Hepatocyte (in vitro differentiated cells): Measurements from ENCODE around the gene MAP3K4. TPM values are rescaled to one million over a fixed set of nuclear protein-coding genes. Genes with fewer than 3 reads are reported as not detected.

Experiments
- DNase-seq: peaks from one replicate; pipeline ENCODE4 v3.0.0-alpha.2; 2016; ENCODE audit warnings: low spot score
- H2AFZ ChIP-seq: fragments of 200-600 bp; sonication (generic); 2 replicates; pipeline ENCODE4 v1.6.0; 2016; ENCODE audit warnings: antibody characterized with exemption, mild to moderate bottlenecking
- H3K27ac ChIP-seq: fragments of 200-600 bp; sonication (generic); 2 replicates; pipeline ENCODE4 v1.5.1; 2016; ENCODE audit warnings: mild to moderate bottlenecking
- H3K27me3 ChIP-seq: fragments of 200-600 bp; sonication (generic); 2 replicates; pipeline ENCODE4 v1.6.1; 2016
- H3K36me3 ChIP-seq: fragments of 200-600 bp; sonication (generic); replicated peaks from 2 replicates; pipeline ENCODE4 v1.5.1; 2016; ENCODE audit warnings: low read depth; ENCODE audit not compliant: insufficient read depth
- H3K4me1 ChIP-seq: fragments of 200-600 bp; sonication (generic); 2 replicates; pipeline ENCODE4 v1.5.1; 2016; ENCODE audit warnings: mild to moderate bottlenecking, moderate library complexity; ENCODE audit not compliant: insufficient read depth
- H3K4me2 ChIP-seq: fragments of 200-600 bp; sonication (generic); 2 replicates; pipeline ENCODE4 v1.6.0; 2016
- H3K4me3 ChIP-seq: fragments of 200-600 bp; sonication (generic); 2 replicates; pipeline ENCODE4 v1.5.1; 2016; ENCODE audit warnings: mild to moderate bottlenecking
- H3K79me2 ChIP-seq: fragments of 200-600 bp; sonication (generic); 2 replicates; pipeline ENCODE4 v1.6.0; 2017; ENCODE audit warnings: mild to moderate bottlenecking
- H3K9me2 ChIP-seq: fragments of 200-600 bp; sonication (generic); replicated peaks from 2 replicates; pipeline ENCODE4 v1.6.0; 2017; ENCODE audit warnings: mild to moderate bottlenecking; ENCODE audit not compliant: insufficient read depth
- H3K9me3 ChIP-seq: fragments of 200-600 bp; sonication (generic); 2 replicates; pipeline ENCODE4 v1.5.1; 2016; ENCODE audit warnings: low read depth, mild to moderate bottlenecking
- H4K20me1 ChIP-seq: fragments of 200-600 bp; sonication (generic); 2 replicates; pipeline ENCODE4 v1.6.0; 2016; ENCODE audit warnings: mild to moderate bottlenecking; ENCODE audit not compliant: insufficient read depth, poor library complexity, severe bottlenecking
- EZH2 ChIP-seq: fragments of 200-600 bp; sonication (generic); IDR thresholded peaks from 2 replicates; pipeline ENCODE4 v1.6.1; 2016; ENCODE audit warnings: antibody characterized with exemption, mild to moderate bottlenecking, borderline replicate concordance
- EZH2phosphoT487 ChIP-seq: fragments of 200-600 bp; sonication (generic); IDR thresholded peaks from one replicate; pipeline ENCODE4 v1.6.1; 2018; ENCODE audit warnings: antibody characterized with exemption, mild to moderate bottlenecking, low read depth, moderate library complexity; ENCODE audit not compliant: unreplicated experiment, severe bottlenecking
- WGBS: methylation state at CpG from one replicate; pipeline ENCODE4 v1.1.6; 2016; ENCODE audit warnings: low lambda C conversion rate; ENCODE audit errors: missing lambda C conversion rate; 5-methylcytosine and 5-hydroxymethylcytosine counted together
- polyA plus RNA-seq: library from polyadenylated mRNA; unstranded; fragments of >200 nt; fragmentation: Nextera tagmentation; extraction: Ambion mirVana; gene quantifications from 2 replicates; pipeline ENCODE4 v1.2.1, GENCODE V29; 2016
- total RNA-seq: library from RNA; depleted of rRNA; stranded (reverse); fragments of >200 nt; gene quantifications from 2 replicates; pipeline ENCODE4 v1.2.3, GENCODE V29; 2014
- TF ChIP-seq, protein P1 (sequence below): fragments of 200-600 bp; sonication (generic); IDR thresholded peaks from 2 replicates; pipeline ENCODE4 v1.5.1; 2016; ENCODE audit warnings: antibody characterized with exemption, mild to moderate bottlenecking; ENCODE audit not compliant: poor library complexity

MAP3K4 gene
- total and polyA plus RNA-seq, 2 experiments from 2014 or later, result 10.9 to 21.5 TPM

- Histone ChIP-seq H3K27me3 (no peaks in the 10 kb centered on the region), H3K9me3 (peaks cover 7% of the 10 kb centered on the region), H3K36me3 (no peaks in the 10 kb centered on the region), H3K9me2 (no peaks in the 10 kb centered on the region), H3K79me2 (no peaks in the 10 kb centered on the region), H3K4me1 (peaks cover 6% of the 10 kb centered on the region), H4K20me1 (no peaks in the 10 kb centered on the region), H2AFZ (no peak overlapping the region), H3K4me2 (no peak overlapping the region), H3K27ac (no peak overlapping the region), H3K4me3 (no peak overlapping the region)
- TF ChIP-seq, protein P1, sequence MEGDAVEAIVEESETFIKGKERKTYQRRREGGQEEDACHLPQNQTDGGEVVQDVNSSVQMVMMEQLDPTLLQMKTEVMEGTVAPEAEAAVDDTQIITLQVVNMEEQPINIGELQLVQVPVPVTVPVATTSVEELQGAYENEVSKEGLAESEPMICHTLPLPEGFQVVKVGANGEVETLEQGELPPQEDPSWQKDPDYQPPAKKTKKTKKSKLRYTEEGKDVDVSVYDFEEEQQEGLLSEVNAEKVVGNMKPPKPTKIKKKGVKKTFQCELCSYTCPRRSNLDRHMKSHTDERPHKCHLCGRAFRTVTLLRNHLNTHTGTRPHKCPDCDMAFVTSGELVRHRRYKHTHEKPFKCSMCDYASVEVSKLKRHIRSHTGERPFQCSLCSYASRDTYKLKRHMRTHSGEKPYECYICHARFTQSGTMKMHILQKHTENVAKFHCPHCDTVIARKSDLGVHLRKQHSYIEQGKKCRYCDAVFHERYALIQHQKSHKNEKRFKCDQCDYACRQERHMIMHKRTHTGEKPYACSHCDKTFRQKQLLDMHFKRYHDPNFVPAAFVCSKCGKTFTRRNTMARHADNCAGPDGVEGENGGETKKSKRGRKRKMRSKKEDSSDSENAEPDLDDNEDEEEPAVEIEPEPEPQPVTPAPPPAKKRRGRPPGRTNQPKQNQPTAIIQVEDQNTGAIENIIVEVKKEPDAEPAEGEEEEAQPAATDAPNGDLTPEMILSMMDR, result no peak
- TF ChIP-seq EZH2phosphoT487, result no peak
- no peak for DNase-seq
- 77% methylated on average over 3 of the region's 3 CpGs for WGBS
Observed at GRCh38 chr6:160987265-160987664, 4.3 kb upstream of the MAP3K4 start.

DNA sequence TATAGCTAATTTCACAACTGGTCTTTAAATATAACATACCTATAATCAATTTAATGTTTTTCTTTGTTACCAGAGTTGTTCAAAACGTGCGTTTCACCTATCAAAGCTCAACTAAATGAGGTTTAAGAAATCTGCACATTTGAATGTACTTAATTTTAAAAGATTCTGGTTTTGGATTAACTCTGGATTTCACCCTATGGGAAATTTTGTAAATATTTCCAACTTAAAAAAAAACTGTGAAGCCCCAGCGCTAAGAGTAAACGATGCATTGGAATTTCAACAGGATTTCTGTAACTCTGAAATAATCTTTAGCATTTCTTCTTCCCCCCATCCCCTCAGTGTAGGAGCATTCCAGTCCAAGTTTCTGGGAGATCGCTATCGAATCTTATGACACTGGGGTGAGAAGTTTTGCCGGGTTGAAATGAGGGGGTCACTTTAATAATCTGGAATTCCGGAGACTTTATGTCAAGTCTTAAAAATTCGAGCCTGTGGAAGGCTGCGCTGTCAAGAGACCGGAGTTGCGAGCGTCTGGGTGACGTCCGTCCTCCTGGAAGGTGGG lies 643 bp upstream of the MAP3K4 start:
- peaks cover 30% of the 10 kb centered on the region for H3K79me2 ChIP-seq
- no peaks in the 10 kb centered on the region for H3K9me2 ChIP-seq
- DNase-seq, result no peak
- H3K4me3 ChIP-seq, result peak overlapping the region; percentile 65
- TF ChIP-seq EZH2phosphoT487 (no peak), EZH2 (no peak)
- TF ChIP-seq, protein P1, result no peak
- no peaks in the 10 kb centered on the region for H3K27me3 ChIP-seq
- no peaks in the 10 kb centered on the region for H3K9me3 ChIP-seq
- H4K20me1 ChIP-seq, result peaks cover 11% of the 10 kb centered on the region
- H3K4me1 ChIP-seq, result peaks cover 6% of the 10 kb centered on the region
- H2AFZ ChIP-seq, result peak overlapping the region; percentile 83
- H3K27ac ChIP-seq, result peak overlapping the region; percentile 96
- WGBS, result 4% methylated on average over 15 of the region's 15 CpGs
- no peaks in the 10 kb centered on the region for H3K36me3 ChIP-seq
- H3K4me2 ChIP-seq, result peak overlapping the region; percentile 82

- TF ChIP-seq EZH2, result no peak
- TF ChIP-seq, protein P1, result peak; percentile 68
- DNase-seq, result peak; percentile 80
- peaks cover 44% of the 10 kb centered on the region for H3K79me2 ChIP-seq
Observed at GRCh38 chr6:160992061-160992979, 751 bp downstream of the MAP3K4 start.

More at GRCh38 chr6:160992061-160992979, 751 bp downstream of the MAP3K4 start:
- no peaks in the 10 kb centered on the region for H3K36me3 ChIP-seq
- H3K4me2 ChIP-seq, result peak overlapping the region; percentile 82
- peak overlapping the region; percentile 65 for H3K4me3 ChIP-seq
- H3K9me2 ChIP-seq, result no peaks in the 10 kb centered on the region
- WGBS, result 1% methylated on average over 31 of the region's 47 CpGs
- peaks cover 19% of the 10 kb centered on the region for H4K20me1 ChIP-seq
- peaks cover 6% of the 10 kb centered on the region for H3K4me1 ChIP-seq
- H3K27ac ChIP-seq, result peak overlapping the region; percentile 96
- no peaks in the 10 kb centered on the region for H3K9me3 ChIP-seq
- peak overlapping the region; percentile 83 for H2AFZ ChIP-seq
- H3K27me3 ChIP-seq, result no peaks in the 10 kb centered on the region
